Adrenal gland (tissue), 12 donors: Measurements from ENCODE around the gene PLA2G2C. TPM values are rescaled to one million over a fixed set of nuclear protein-coding genes. Genes with fewer than 3 reads are reported as not detected.

Experiments
- DNase-seq, 7 donors: peaks; one replicate each; pipeline ENCODE4 v3.0.0-alpha.2; 2019 to 2020
- H3K27ac ChIP-seq, 5 donors: fragments of 200-600 bp; sonication (generic) in 4 of 5; 1 replicate in 3 of 5; 2 replicates in 2 of 5; pipeline versions ENCODE4 v1.5.1 to v1.8.0; 2016 to 2020; ENCODE audit warnings: mild to moderate bottlenecking in 1 of 5
- H3K27me3 ChIP-seq: fragments of 200-600 bp; 2 replicates; pipeline ENCODE4 v1.8.0; 2021
- H3K36me3 ChIP-seq, 2 donors: fragments of 200-600 bp; replicated peaks in 1 of 2; 1 replicate in 1 of 2; 2 replicates in 1 of 2; pipeline versions ENCODE4 v1.5.1 to v1.8.0; 2018 to 2022
- H3K4me1 ChIP-seq, 2 donors: fragments of 200-600 bp; replicated peaks in 1 of 2; 1 replicate in 1 of 2; 2 replicates in 1 of 2; pipeline versions ENCODE4 v1.5.1 to v1.8.0; 2018 to 2021
- H3K4me3 ChIP-seq, 4 donors: fragments of 200-600 bp; sonication (generic) in 3 of 4; one replicate each; pipeline ENCODE4 v1.5.1; 2016 to 2018
- H3K9me3 ChIP-seq, 3 donors: fragments of 200-600 bp; sonication (generic) in 1 of 3; replicated peaks in 1 of 3; 1 replicate in 2 of 3; 2 replicates in 1 of 3; pipeline versions ENCODE4 v1.5.1 to v1.8.0; 2016 to 2021
- CTCF ChIP-seq, 6 experiments: fragments of 450-650 bp in 4 of 6; fragments of 200-600 bp in 2 of 6; sonication (generic) in 1 of 6; IDR thresholded peaks; 1 replicate in 5 of 6; 2 replicates in 1 of 6; pipeline versions ENCODE4 v1.5.1 to v1.8.0; 2016 to 2021; ENCODE audit warnings: antibody characterized with exemption in 6 of 6, mild to moderate bottlenecking in 2 of 6, moderate library complexity in 1 of 6
- POLR2A ChIP-seq, 2 donors: fragments of 450-650 bp; IDR thresholded peaks; one replicate each; pipeline ENCODE4 v1.6.1; 2017; ENCODE audit warnings: antibody characterized with exemption in 2 of 2, mild to moderate bottlenecking in 2 of 2, moderate library complexity in 1 of 2
- WGBS, 4 donors: extraction: QIAGEN DNeasy Blood & Tissue Kit in 2 of 4; methylation state at CpG; one replicate each; pipeline versions ENCODE4 v1.1.5 to v1.1.7; 2013 to 2017; 5-methylcytosine and 5-hydroxymethylcytosine counted together
- intact Hi-C, 2 donors: fragments of 100-400 bp; cut with DNase I; formaldehyde crosslinking; loops; one replicate each; pipeline versions ENCODE4 v1.14.1 to v1.15.0; 2022 to 2023
- polyA plus RNA-seq, 3 donors: library from polyadenylated mRNA; stranded (reverse); fragments of 200-250 nt in 2 of 3; fragments of 350-450 nt in 1 of 3; fragmentation: Illumina TruSeq in 1 of 3; extraction: RNeasy Lipid Tissue Mini Kit (QIAGEN cat#74804) in 1 of 3; gene quantifications; one replicate each; pipeline ENCODE4 v1.2.3, GENCODE V29; 2013 to 2014
- total RNA-seq, 9 donors: library from RNA; depleted of rRNA in 4 of 9; stranded (reverse); fragments of >200 nt in 4 of 9; fragments of 120-200 nt in 1 of 9; fragmentation: NEBNext Ultra II Directional in 1 of 9; extraction: Animal tissue kit (Norgen Biotek cat#: 25700) in 1 of 9; gene quantifications; one replicate each; pipeline versions ENCODE4 v1.1.0 to v1.2.4, GENCODE V29; 2013 to 2023
- donor health status: healthy with polysubstance abuse.
- donor health status: Bipolar disorder and iron deficiency.
- donor health status: DM: yes; HTN: yes; CAD: no.
- donor health status: DM: no; HTN: no; CAD: no.
- donor health status: DM: no; HTN: no; CAD: no.
- donor health status: DM: yes; HTN: yes; CAD: no.

PLA2G2C gene
- total and polyA plus RNA-seq, 12 donors, result 0.07 to 0.39 (median 0.12) TPM; not detected in 6

GRCh38 chr1:20180844-20181207 lies 5.5 kb downstream of the PLA2G2C start:
- no peaks in the 10 kb centered on the region for H3K36me3 ChIP-seq
- intact Hi-C loops, result no loop called here
- peak overlapping the region in 2 of 5 donors; percentile 14 to 57 for H3K27ac ChIP-seq
- no peak for DNase-seq
- no peak overlapping the region for H3K4me3 ChIP-seq
- no peaks in the 10 kb centered on the region for H3K27me3 ChIP-seq
- WGBS, 4 donors, result 53 to 65% (median 61%) methylated on average over 3 of the region's 3 CpGs
- TF ChIP-seq POLR2A (IDR thresholded peaks at IDR 0.05), result no peak
- no peak for TF ChIP-seq CTCF (IDR thresholded peaks at IDR 0.05)
- no peaks in the 10 kb centered on the region for H3K9me3 ChIP-seq
- peaks cover 7 to 22% of the 10 kb centered on the region in 2 donors for H3K4me1 ChIP-seq

DNA sequence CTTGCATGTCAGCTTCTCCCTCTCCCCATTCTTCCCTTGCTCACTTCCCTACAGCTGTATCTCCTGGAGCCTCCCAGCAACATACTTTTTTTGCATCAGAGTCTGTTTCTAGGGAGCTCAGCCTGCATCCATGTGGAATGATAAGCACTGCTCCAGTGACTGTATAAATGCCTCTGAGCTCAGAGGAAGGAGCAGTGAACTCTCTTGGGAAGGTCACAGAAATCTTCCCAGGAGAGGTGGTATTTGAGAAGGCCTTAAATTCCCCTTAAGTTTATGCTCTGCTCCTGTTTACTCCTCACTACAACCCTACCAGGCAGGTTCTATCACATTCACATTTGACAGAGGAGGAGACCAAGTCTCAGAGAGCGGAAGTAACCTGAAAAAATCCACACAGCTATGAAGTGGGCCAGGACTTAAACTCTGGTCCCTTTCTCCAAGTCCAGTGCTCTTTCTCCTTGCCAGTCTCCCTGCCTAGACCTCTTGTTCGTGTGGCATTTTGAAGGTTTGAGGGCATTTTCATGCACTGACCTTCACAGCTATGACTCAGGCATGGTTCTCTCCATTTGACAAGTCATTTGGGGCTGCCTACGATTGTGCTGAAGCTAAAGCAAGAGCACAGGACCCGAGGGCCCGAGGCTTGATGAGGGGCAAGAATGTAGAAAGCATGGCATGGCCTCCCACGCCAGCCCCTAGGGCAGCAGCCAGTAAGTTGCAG lies 6.0 kb downstream of the PLA2G2C start:
- Histone ChIP-seq H3K9me3 (no peaks in the 10 kb centered on the region), H3K27ac (peak overlapping the region in 2 of 5 donors; percentile 14 to 57), H3K27me3 (no peaks in the 10 kb centered on the region), H3K36me3 (no peaks in the 10 kb centered on the region), H3K4me3 (no peak overlapping the region), H3K4me1 (peaks cover 7 to 17% of the 10 kb centered on the region in 2 donors)
- peak in 6 of 7 donors; percentile 40 to 57 (median 54) for DNase-seq
- TF ChIP-seq POLR2A (IDR thresholded peaks at IDR 0.05) (no peak), CTCF (IDR thresholded peaks at IDR 0.05) (no peak)
- 47 to 66% (median 54%) methylated on average over 3 to 6 of the region's 6 CpGs for WGBS, 4 donors
- intact Hi-C loops, result no loop called here

GRCh38 chr1:20179371-20180128 lies 6.8 kb downstream of the PLA2G2C start:
- Histone ChIP-seq H3K27ac (no peak overlapping the region), H3K4me1 (peaks cover 7 to 16% of the 10 kb centered on the region in 2 donors), H3K27me3 (no peaks in the 10 kb centered on the region), H3K4me3 (no peak overlapping the region), H3K36me3 (no peaks in the 10 kb centered on the region), H3K9me3 (no peaks in the 10 kb centered on the region)
- 89 to 99% (median 95%) methylated on average over 2 of the region's 2 CpGs for WGBS, 4 donors
- no peak for TF ChIP-seq POLR2A (IDR thresholded peaks at IDR 0.05)
- TF ChIP-seq CTCF (IDR thresholded peaks at IDR 0.05), result no peak
- intact Hi-C loops, result no loop called here
- DNase-seq, result no peak

- H3K4me1 ChIP-seq, result peaks cover 7 to 10% of the 10 kb centered on the region in 2 donors
- intact Hi-C loops, result no loop called here
- no peaks in the 10 kb centered on the region for H3K27me3 ChIP-seq
- H3K9me3 ChIP-seq, result no peaks in the 10 kb centered on the region
- DNase-seq, result no peak
- TF ChIP-seq POLR2A (IDR thresholded peaks at IDR 0.05) (no peak), CTCF (IDR thresholded peaks at IDR 0.05) (no peak)
- H3K4me3 ChIP-seq, result no peak overlapping the region
- no peak overlapping the region for H3K27ac ChIP-seq
- WGBS, 4 donors, result 80 to 92% (median 92%) methylated on average over 13 of the region's 13 CpGs
- no peaks in the 10 kb centered on the region for H3K36me3 ChIP-seq
Measured at GRCh38 chr1:20178634-20179370, 7.5 kb downstream of the PLA2G2C start.
